CD4-positive, alpha-beta memory T cell (primary cell): ENCODE results near the gene EIF2B1. TPM values are rescaled to one million over a fixed set of nuclear protein-coding genes. Genes with fewer than 3 reads are reported as not detected.
A peak's percentile ranks its signal among the peaks of the same experiment; 100 is the strongest.

Source experiments
- CTCF ChIA-PET: fragments of 350-600 bp; sonication (Branson Sonifier 250); formaldehyde crosslinking; loops from one replicate; lab custom pipeline; 2021; ENCODE audit warnings: inconsistent platforms; ENCODE audit not compliant: partially characterized antibody; lab: Charles Lee
- POLR2A ChIA-PET: fragments of 350-600 bp; sonication (Branson Sonifier 250); formaldehyde crosslinking; loops from one replicate; lab custom pipeline; 2021; ENCODE audit not compliant: partially characterized antibody; lab: Charles Lee
- DNase-seq, 5 donors: peaks; one replicate each; pipeline versions ENCODE4 v3.0.0 to v3.0.0-alpha.2; 2020 to 2022; ENCODE audit warnings: mixed read lengths in 1 of 5
- H3K27ac ChIP-seq: one replicate; pipeline ENCODE4 v1.7.0; 2013; ENCODE audit warnings: low read depth, low read length
- H3K27me3 ChIP-seq: 2 replicates; pipeline ENCODE4 v1.7.0; 2013; ENCODE audit warnings: mild to moderate bottlenecking, low read length, moderate library complexity; ENCODE audit not compliant: insufficient read depth
- H3K36me3 ChIP-seq: 2 replicates; pipeline ENCODE4 v1.7.0; 2013; ENCODE audit warnings: mild to moderate bottlenecking, low read length, moderate library complexity; ENCODE audit not compliant: insufficient read depth
- H3K4me1 ChIP-seq: 2 replicates; pipeline ENCODE4 v1.7.0; 2013; ENCODE audit warnings: mild to moderate bottlenecking, low read length, moderate library complexity; ENCODE audit not compliant: insufficient read depth
- H3K4me3 ChIP-seq, 2 donors: one replicate each; pipeline ENCODE4 v1.7.0; 2013; ENCODE audit warnings: low read length in 2 of 2, mild to moderate bottlenecking in 1 of 2
- H3K9me3 ChIP-seq, 2 donors: one replicate each; pipeline ENCODE4 v1.7.0; 2013; ENCODE audit warnings: low read length in 2 of 2, control low read depth in 1 of 2; ENCODE audit not compliant: control insufficient read depth in 1 of 2
- H3K27ac Mint-ChIP-seq, 7 donors: one replicate each; pipeline ENCODE4 v1.8.0; 2020 to 2021; ENCODE audit warnings: mixed read lengths in 7 of 7, mild to moderate bottlenecking in 6 of 7, inconsistent platforms in 3 of 7, moderate library complexity in 3 of 7
- H3K27me3 Mint-ChIP-seq, 2 donors: one replicate each; pipeline ENCODE4 v1.8.0; 2020 to 2021; ENCODE audit warnings: mixed read lengths in 2 of 2
- H3K36me3 Mint-ChIP-seq, 2 donors: one replicate each; pipeline ENCODE4 v1.8.0; 2020 to 2021; ENCODE audit warnings: mixed read lengths in 2 of 2, inconsistent platforms in 1 of 2, mild to moderate bottlenecking in 1 of 2
- H3K4me1 Mint-ChIP-seq, 4 donors: one replicate each; pipeline ENCODE4 v1.8.0; 2020 to 2021; ENCODE audit warnings: mixed read lengths in 4 of 4, mild to moderate bottlenecking in 1 of 4
- H3K4me3 Mint-ChIP-seq, 8 donors: one replicate each; pipeline ENCODE4 v1.8.0; 2020 to 2021; ENCODE audit warnings: mixed read lengths in 8 of 8, mild to moderate bottlenecking in 7 of 8, moderate library complexity in 6 of 8, inconsistent platforms in 3 of 8
- H3K9me3 Mint-ChIP-seq, 8 donors: one replicate each; pipeline ENCODE4 v1.8.0; 2020 to 2021; ENCODE audit warnings: mixed read lengths in 8 of 8, mild to moderate bottlenecking in 5 of 8, inconsistent platforms in 3 of 8, moderate library complexity in 1 of 8
- intact Hi-C: fragments of 100-400 bp; cut with micrococcal nuclease; formaldehyde crosslinking; loops from one replicate; pipeline ENCODE4 v1.15.1; 2023
- polyA plus RNA-seq, 2 donors: library from polyadenylated mRNA; unstranded; fragments of 300-500 nt; fragmentation: Illumina TruSeq; gene quantifications; one replicate each; pipeline ENCODE4 v1.2.3, GENCODE V29; 2021
- total RNA-seq, 2 experiments: library from RNA; stranded (reverse); gene quantifications; one replicate each; pipeline ENCODE4 v1.2.3, GENCODE V29; 2021

The EIF2B1 gene
- total RNA-seq (10 to 100 TPM; 50.3 to 51.2 TPM), polyA plus RNA-seq (10 to 100 TPM; 57.7 to 87.9 TPM)

DNA sequence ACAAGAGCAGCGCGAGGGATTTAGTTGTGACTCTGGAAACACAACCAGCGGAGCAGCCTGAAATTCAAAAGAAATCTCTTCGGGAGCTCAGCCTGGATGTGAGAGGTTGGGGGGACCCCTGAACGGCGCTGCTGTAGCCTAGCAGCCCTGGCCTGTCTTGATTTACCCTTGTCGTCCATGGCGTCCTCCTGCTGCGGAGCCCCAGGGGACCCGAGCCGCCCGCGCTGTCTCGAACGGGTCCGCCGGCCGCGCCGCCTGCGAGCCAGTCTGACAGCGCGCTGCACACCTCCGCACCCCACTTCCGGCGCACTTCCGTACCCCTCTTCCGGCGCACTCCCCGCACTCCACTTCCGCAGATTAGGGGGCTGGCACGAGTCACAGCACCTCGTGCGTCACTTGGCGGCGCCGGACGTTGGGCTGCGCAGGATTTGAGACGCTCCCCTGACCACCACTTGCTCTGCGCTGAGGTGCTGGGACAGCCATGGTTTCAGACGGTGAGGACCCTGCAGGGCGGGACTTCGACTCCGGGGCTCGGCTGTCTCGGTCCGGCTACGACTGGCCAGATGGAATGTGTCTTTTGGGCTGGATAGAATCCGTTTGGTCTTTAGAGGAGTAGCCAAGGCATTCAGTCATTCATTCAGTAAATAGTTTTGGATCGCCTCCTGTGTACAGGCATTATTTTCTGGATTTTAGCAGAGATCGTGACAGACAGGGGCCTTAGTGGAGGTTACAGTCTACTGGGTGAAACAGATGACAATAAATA is at the start of gene EIF2B1, which contains the start of gene GTF2H3:
TSS of gene EIF2B1 (minus strand) at position 308 of the 763 bp plus-strand sequence. CDS start at position 179, 129 bp downstream.
TSS of gene GTF2H3 (plus strand) at position 451 of the 763 bp plus-strand sequence. CDS start at position 482, 31 bp downstream.
- Mint-ChIP-seq H3K4me3 (peak within 1 kb of the TSS; percentile 92 to 98 (median 96)), H3K36me3 (peaks cover 19 to 34% of the 10 kb centered on the region in 2 donors), H3K27ac (peak within 1 kb of the TSS; percentile 92 to 99 (median 97)), H3K4me1 (peaks cover 21 to 38% (median 31%) of the 10 kb centered on the region in 4 donors), H3K9me3 (peaks cover 0 to 3% (median 0%) of the 10 kb centered on the region in 8 donors), H3K27me3 (no peaks in the 10 kb centered on the region)
- peaks cover 23% of the 10 kb centered on the region for H3K4me1 ChIP-seq
- peak within 1 kb of the TSS; percentile 83 to 92 for H3K4me3 ChIP-seq
- CTCF ChIA-PET = no interaction called here
- peak within 1 kb of the TSS; percentile 81 for H3K27ac ChIP-seq
- peaks cover 24% of the 10 kb centered on the region for H3K36me3 ChIP-seq
- no peaks in the 10 kb centered on the region for H3K9me3 ChIP-seq
- DNase-seq = peak; percentile 94 to 97 (median 94)
- POLR2A ChIA-PET = interaction anchor here (1.1 to 2.4 kb wide), 4 partner anchors 28 to 401 kb away, joined by 3 to 13 read pairs (median 4); partner anchors contain the start of genes DDX55, MPHOSPH9 and MTRFR
- no peaks in the 10 kb centered on the region for H3K27me3 ChIP-seq
- intact Hi-C loops = loop anchor here (1.0 to 5.0 kb wide), 5 partner anchors 31 to 268 kb away; partner anchors contain the start of genes ATP6V0A2, DDX55, TCTN2 and TMED2

DNA sequence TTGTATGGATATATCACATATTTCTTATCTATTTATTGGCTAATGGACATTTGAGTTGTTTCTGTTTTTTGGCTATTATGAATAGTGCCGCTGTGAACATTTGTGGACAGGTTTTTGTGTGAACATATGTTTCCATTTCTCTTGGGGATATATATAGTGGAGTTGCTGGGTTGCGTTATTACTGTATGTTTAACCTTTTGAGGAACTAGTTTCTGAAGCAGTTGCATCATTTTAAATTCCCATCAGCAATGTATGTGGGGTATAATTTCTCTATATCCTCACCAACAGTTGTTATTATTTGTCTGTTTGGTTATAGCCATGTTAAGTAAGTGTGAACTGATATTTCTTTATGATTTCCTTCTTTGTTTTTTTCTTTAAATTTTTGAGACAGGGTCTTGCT is 48.1 kb upstream of the EIF2B1 start:
- H3K9me3 ChIP-seq = no peaks in the 10 kb centered on the region
- ChIA-PET CTCF (no interaction called here), POLR2A (no interaction called here)
- no peaks in the 10 kb centered on the region for H3K36me3 ChIP-seq
- intact Hi-C loops = no loop called here
- Mint-ChIP-seq H3K9me3 (no peaks in the 10 kb centered on the region), H3K36me3 (peaks cover 12 to 26% of the 10 kb centered on the region in 2 donors), H3K27me3 (no peaks in the 10 kb centered on the region), H3K4me1 (peaks cover 0 to 1% (median 0%) of the 10 kb centered on the region in 4 donors), H3K4me3 (no peak overlapping the region), H3K27ac (peak overlapping the region in 1 of 7 donors; percentile 47)
- H3K4me3 ChIP-seq = no peak overlapping the region
- no peaks in the 10 kb centered on the region for H3K4me1 ChIP-seq
- no peak overlapping the region for H3K27ac ChIP-seq
- no peaks in the 10 kb centered on the region for H3K27me3 ChIP-seq
- no peak for DNase-seq

DNA sequence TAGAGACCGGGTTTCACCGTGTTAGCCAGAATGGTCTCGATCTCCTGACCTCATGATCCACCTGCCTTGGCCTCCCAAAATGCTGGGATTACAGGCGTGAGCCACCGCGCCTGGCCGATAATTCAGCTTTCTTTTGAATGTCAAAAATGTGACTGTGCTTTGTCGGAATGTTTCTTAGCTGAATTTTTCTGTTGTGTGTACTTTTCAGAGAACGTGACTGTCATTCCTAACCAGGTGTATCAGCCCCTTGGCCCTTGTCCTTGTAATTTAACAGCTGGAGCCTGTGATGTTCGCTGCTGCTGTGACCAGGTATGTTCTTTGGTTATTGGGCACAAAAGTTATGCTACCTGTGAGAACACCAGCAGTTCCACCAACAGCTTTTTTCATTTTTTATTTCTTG is 45.5 kb upstream of the EIF2B1 start:
- peaks cover 0 to 1% (median 0%) of the 10 kb centered on the region in 4 donors for H3K4me1 Mint-ChIP-seq
- CTCF ChIA-PET = no interaction called here
- H3K4me3 Mint-ChIP-seq = no peak overlapping the region
- Histone ChIP-seq H3K36me3 (peaks cover 5% of the 10 kb centered on the region), H3K27me3 (no peaks in the 10 kb centered on the region), H3K9me3 (no peaks in the 10 kb centered on the region), H3K4me3 (no peak overlapping the region), H3K27ac (no peak overlapping the region), H3K4me1 (no peaks in the 10 kb centered on the region)
- no peaks in the 10 kb centered on the region for H3K27me3 Mint-ChIP-seq
- POLR2A ChIA-PET = no interaction called here
- H3K36me3 Mint-ChIP-seq = peaks cover 24 to 36% of the 10 kb centered on the region in 2 donors
- H3K27ac Mint-ChIP-seq = no peak overlapping the region
- intact Hi-C loops = no loop called here
- DNase-seq = no peak
- H3K9me3 Mint-ChIP-seq = no peaks in the 10 kb centered on the region

DNA sequence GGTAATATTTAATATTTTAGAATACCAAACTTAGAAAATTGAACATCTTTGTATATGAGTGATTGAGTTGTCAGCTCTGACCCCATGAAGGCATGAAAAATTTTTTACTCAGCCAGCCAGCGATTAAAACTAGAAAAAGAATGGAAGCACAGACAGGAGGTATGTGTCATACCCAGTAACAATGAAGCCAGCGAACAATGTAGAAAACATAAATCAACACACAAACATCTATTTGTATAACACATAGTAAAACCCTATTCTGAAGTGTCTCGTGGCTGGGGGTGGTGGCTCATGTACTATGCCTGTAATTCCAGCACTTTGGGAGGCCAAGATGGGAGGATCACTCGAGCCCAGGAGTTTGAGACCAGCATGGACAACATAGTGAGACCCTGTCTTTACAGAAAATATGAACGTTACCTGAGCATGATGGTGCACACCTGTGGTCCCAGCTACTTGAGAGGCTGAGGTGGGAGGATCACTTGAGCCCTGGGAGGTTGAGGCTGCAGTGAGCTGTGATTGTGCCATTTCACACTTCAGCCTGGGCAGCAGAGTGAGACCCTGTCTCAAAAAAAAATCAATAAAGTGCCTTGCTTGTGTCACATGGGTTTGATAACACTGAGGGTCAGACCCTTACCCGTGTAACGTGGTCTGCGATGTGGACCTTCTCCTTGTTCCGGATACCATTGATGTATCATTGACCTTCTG is 43.3 kb upstream of the EIF2B1 start:
- H3K27ac Mint-ChIP-seq = no peak overlapping the region
- no peak overlapping the region for H3K4me3 ChIP-seq
- H3K36me3 Mint-ChIP-seq = peaks cover 24 to 36% of the 10 kb centered on the region in 2 donors
- CTCF ChIA-PET = no interaction called here
- intact Hi-C loops = no loop called here
- H3K4me1 ChIP-seq = peaks cover 3% of the 10 kb centered on the region
- peaks cover 6 to 7% (median 6%) of the 10 kb centered on the region in 4 donors for H3K4me1 Mint-ChIP-seq
- DNase-seq = no peak
- H3K27me3 ChIP-seq = no peaks in the 10 kb centered on the region
- H3K4me3 Mint-ChIP-seq = no peak overlapping the region
- H3K27ac ChIP-seq = no peak overlapping the region
- peaks cover 5% of the 10 kb centered on the region for H3K36me3 ChIP-seq
- no peaks in the 10 kb centered on the region for H3K9me3 ChIP-seq
- H3K9me3 Mint-ChIP-seq = no peaks in the 10 kb centered on the region
- no peaks in the 10 kb centered on the region for H3K27me3 Mint-ChIP-seq
- POLR2A ChIA-PET = no interaction called here

DNA sequence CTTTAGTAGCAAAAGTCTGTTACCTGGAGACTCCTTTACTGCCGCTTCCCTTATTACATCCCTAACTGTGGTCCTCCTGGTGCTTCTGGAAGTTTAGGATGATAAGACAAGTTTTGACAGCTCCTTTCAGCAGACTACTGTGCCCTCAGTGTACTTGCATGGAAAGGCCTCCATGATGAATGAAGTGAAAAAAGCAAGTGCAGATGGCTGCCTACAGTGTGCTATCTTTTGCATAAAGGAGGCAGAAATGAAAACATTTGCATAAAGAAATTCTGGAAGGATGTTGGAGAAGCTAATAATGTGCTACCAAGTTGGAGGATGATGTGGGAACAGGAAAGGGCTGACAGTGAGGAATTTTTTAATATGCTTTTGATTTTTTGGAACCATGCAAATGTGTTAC is 42.0 kb upstream of the EIF2B1 start:
- Mint-ChIP-seq H3K4me3 (no peak overlapping the region), H3K9me3 (no peaks in the 10 kb centered on the region), H3K27ac (peak overlapping the region in 1 of 7 donors; percentile 90), H3K27me3 (no peaks in the 10 kb centered on the region), H3K4me1 (peaks cover 11 to 18% (median 14%) of the 10 kb centered on the region in 4 donors), H3K36me3 (peaks cover 18 to 29% of the 10 kb centered on the region in 2 donors)
- H3K36me3 ChIP-seq = peaks cover 5% of the 10 kb centered on the region
- no peak overlapping the region for H3K27ac ChIP-seq
- DNase-seq = no peak
- POLR2A ChIA-PET = no interaction called here
- H3K9me3 ChIP-seq = no peaks in the 10 kb centered on the region
- peaks cover 12% of the 10 kb centered on the region for H3K4me1 ChIP-seq
- no peaks in the 10 kb centered on the region for H3K27me3 ChIP-seq
- CTCF ChIA-PET = no interaction called here
- intact Hi-C loops = no loop called here
- H3K4me3 ChIP-seq = no peak overlapping the region

DNA sequence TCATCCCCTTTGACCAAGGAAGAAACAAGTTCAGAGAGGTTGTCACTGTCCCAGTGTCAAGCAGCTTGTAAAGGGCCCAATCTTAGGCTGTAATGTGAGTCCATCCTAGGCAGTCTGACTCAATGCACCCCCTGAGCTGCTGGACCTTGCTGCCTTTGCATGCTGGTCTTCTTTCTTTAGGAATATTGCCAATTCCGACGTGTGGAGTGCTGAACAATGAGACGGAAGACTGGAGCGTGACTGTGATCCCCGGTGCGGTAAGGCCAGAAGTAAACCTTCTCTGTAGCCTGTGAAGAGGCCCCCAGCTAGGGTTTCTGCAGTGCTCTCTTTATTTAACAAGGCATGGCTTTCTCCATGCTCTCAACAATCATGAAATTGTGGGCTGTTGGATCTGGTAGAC is 38.4 kb upstream of the EIF2B1 start:
- ChIA-PET CTCF (no interaction called here), POLR2A (interaction anchor here (1.1 to 2.3 kb wide), 2 partner anchors 12 to 40 kb away, joined by 3 to 14 read pairs; partner anchors contain the start of gene ATP6V0A2)
- Histone ChIP-seq H3K27me3 (no peaks in the 10 kb centered on the region), H3K4me3 (peak overlapping the region in 1 of 2 donors; percentile 69), H3K36me3 (peaks cover 5% of the 10 kb centered on the region), H3K4me1 (peaks cover 12% of the 10 kb centered on the region), H3K27ac (no peak overlapping the region), H3K9me3 (no peaks in the 10 kb centered on the region)
- Mint-ChIP-seq H3K4me3 (peak overlapping the region; percentile 84 to 93 (median 90)), H3K4me1 (peaks cover 11 to 18% (median 13%) of the 10 kb centered on the region in 4 donors), H3K36me3 (peaks cover 11 to 18% of the 10 kb centered on the region in 2 donors), H3K9me3 (no peaks in the 10 kb centered on the region), H3K27me3 (no peaks in the 10 kb centered on the region), H3K27ac (peak overlapping the region; percentile 25 to 87 (median 78))
- intact Hi-C loops = loop anchor here (1.0 to 5.0 kb wide), 2 partner anchors 40 kb away; partner anchors contain the start of genes ATP6V0A2, EIF2B1 and GTF2H3
- DNase-seq = no peak
